Uterus (tissue), 2 donors: Measurements from ENCODE around the gene ZNF526.

Experiments used
- CTCF ChIP-seq, 4 experiments: fragments of 200-600 bp in 2 of 4; fragments of 450-650 bp in 2 of 4; sonication (generic) in 2 of 4; IDR thresholded peaks; one replicate each; pipeline ENCODE4 v1.5.1; 2016 to 2019; ENCODE audit warnings: antibody characterized with exemption in 4 of 4, mild to moderate bottlenecking in 2 of 4, moderate library complexity in 1 of 4
- POLR2A ChIP-seq, 2 donors: fragments of 450-650 bp; IDR thresholded peaks; one replicate each; pipeline ENCODE4 v1.6.1; 2016; ENCODE audit warnings: antibody characterized with exemption in 2 of 2, mild to moderate bottlenecking in 1 of 2, moderate library complexity in 1 of 2

- TF ChIP-seq POLR2A (IDR thresholded peaks at IDR 0.05) (no peak), CTCF (IDR thresholded peaks at IDR 0.05) (no peak)
These were observed 30.1 kb downstream of the ZNF526 start for GRCh38 chr19:42250183-42250665.
